Duodenal mucosa (tissue), 2 donors: ENCODE results near the gene TTC3.
A peak's percentile ranks its signal among the peaks of the same experiment; 100 is the strongest.
"Not testable (repeated sequence)": the region's sequence is repeated elsewhere in the genome, so short reads cannot be mapped to it uniquely, and the experiment has no call there.

ENCODE experiments used
- H3K27ac ChIP-seq: one replicate; pipeline ENCODE4 v1.7.0; 2013; ENCODE audit warnings: low read depth, low read length
- H3K27me3 ChIP-seq, 2 donors: one replicate each; pipeline ENCODE4 v1.7.0; 2013; ENCODE audit warnings: low read length in 2 of 2, control low read depth in 1 of 2; ENCODE audit not compliant: insufficient read depth in 2 of 2, control insufficient read depth in 1 of 2
- H3K36me3 ChIP-seq, 2 donors: one replicate each; pipeline ENCODE4 v1.7.0; 2013; ENCODE audit warnings: low read length in 2 of 2, control low read depth in 1 of 2; ENCODE audit not compliant: insufficient read depth in 2 of 2, control insufficient read depth in 1 of 2
- H3K4me1 ChIP-seq, 2 donors: one replicate each; pipeline ENCODE4 v1.7.0; 2013; ENCODE audit warnings: low read length in 2 of 2, control low read depth in 1 of 2; ENCODE audit not compliant: insufficient read depth in 2 of 2, control insufficient read depth in 1 of 2
- H3K4me3 ChIP-seq, 2 donors: one replicate each; pipeline ENCODE4 v1.7.0; 2013; ENCODE audit warnings: low read length in 2 of 2, low read depth in 1 of 2
- H3K9ac ChIP-seq, 2 donors: one replicate each; pipeline ENCODE4 v1.7.0; 2013; ENCODE audit warnings: low read length in 2 of 2, low read depth in 1 of 2
- H3K9me3 ChIP-seq, 2 donors: one replicate each; pipeline ENCODE4 v1.7.0; 2013; ENCODE audit warnings: low read length in 2 of 2, control low read depth in 1 of 2; ENCODE audit not compliant: control insufficient read depth in 1 of 2

Gene TTC3, protein sequence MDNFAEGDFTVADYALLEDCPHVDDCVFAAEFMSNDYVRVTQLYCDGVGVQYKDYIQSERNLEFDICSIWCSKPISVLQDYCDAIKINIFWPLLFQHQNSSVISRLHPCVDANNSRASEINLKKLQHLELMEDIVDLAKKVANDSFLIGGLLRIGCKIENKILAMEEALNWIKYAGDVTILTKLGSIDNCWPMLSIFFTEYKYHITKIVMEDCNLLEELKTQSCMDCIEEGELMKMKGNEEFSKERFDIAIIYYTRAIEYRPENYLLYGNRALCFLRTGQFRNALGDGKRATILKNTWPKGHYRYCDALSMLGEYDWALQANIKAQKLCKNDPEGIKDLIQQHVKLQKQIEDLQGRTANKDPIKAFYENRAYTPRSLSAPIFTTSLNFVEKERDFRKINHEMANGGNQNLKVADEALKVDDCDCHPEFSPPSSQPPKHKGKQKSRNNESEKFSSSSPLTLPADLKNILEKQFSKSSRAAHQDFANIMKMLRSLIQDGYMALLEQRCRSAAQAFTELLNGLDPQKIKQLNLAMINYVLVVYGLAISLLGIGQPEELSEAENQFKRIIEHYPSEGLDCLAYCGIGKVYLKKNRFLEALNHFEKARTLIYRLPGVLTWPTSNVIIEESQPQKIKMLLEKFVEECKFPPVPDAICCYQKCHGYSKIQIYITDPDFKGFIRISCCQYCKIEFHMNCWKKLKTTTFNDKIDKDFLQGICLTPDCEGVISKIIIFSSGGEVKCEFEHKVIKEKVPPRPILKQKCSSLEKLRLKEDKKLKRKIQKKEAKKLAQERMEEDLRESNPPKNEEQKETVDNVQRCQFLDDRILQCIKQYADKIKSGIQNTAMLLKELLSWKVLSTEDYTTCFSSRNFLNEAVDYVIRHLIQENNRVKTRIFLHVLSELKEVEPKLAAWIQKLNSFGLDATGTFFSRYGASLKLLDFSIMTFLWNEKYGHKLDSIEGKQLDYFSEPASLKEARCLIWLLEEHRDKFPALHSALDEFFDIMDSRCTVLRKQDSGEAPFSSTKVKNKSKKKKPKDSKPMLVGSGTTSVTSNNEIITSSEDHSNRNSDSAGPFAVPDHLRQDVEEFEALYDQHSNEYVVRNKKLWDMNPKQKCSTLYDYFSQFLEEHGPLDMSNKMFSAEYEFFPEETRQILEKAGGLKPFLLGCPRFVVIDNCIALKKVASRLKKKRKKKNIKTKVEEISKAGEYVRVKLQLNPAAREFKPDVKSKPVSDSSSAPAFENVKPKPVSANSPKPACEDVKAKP (N-terminal part only)

GRCh38 chr21:37072988-37073416 is at the start of gene TTC3, which contains the start of gene PIGP:
TSS of gene TTC3 (plus strand) at chr21:37073254. CDS start at chr21:37087258, 14,004 bp downstream.
TSS of gene PIGP (minus strand) at chr21:37073071. CDS start at chr21:37072515, 556 bp downstream.
- H3K36me3 ChIP-seq = peaks cover 5 to 6% of the 10 kb centered on the region in 2 donors
- H3K4me1 ChIP-seq = peaks cover 16 to 20% of the 10 kb centered on the region in 2 donors
- H3K27ac ChIP-seq = peak within 1 kb of the TSS; percentile 98
- peak within 1 kb of the TSS; percentile 95 to 98 for H3K9ac ChIP-seq
- H3K9me3 ChIP-seq = no peaks in the 10 kb centered on the region
- H3K4me3 ChIP-seq = peak within 1 kb of the TSS; percentile 97 to 99
- H3K27me3 ChIP-seq = no peaks in the 10 kb centered on the region

- no peaks in the 10 kb centered on the region for H3K36me3 ChIP-seq
- H3K27me3 ChIP-seq = no peaks in the 10 kb centered on the region
- no peaks in the 10 kb centered on the region for H3K4me1 ChIP-seq
- H3K9me3 ChIP-seq = no peaks in the 10 kb centered on the region
- H3K27ac ChIP-seq = no peak overlapping the region
- no peak overlapping the region for H3K9ac ChIP-seq
- no peak overlapping the region for H3K4me3 ChIP-seq
Measured at GRCh38 chr21:37026499-37026898, 46.6 kb upstream of the TTC3 start.

DNA sequence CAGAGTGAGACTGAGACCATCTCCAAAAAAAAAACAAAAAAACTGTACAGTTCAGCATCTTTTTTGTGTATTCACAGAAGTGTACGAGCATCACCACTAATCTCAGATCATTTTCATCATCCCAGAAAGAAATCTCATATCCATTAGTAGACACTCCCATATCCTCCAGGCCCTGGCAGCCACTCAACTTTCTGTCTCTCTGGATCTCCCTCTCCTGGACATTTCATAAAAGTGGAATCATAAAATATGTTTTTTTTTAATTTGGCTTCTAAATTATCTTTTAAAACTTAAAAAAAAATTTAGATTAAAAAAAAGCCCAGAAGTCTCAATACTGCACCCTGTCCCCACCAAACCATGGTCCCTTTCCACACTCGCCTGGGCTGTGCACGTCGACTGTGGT is 44.5 kb upstream of the TTC3 start:
- Histone ChIP-seq H3K9me3 (no peaks in the 10 kb centered on the region), H3K4me3 (no peak overlapping the region), H3K36me3 (no peaks in the 10 kb centered on the region), H3K4me1 (no peaks in the 10 kb centered on the region), H3K27me3 (no peaks in the 10 kb centered on the region), H3K27ac (no peak overlapping the region), H3K9ac (no peak overlapping the region)

- Histone ChIP-seq H3K9ac (no peak overlapping the region), H3K4me1 (no peaks in the 10 kb centered on the region), H3K27me3 (no peaks in the 10 kb centered on the region), H3K9me3 (no peaks in the 10 kb centered on the region), H3K27ac (no peak overlapping the region), H3K36me3 (no peaks in the 10 kb centered on the region), H3K4me3 (no peak overlapping the region)
Measured at GRCh38 chr21:37030864-37031263, 42.2 kb upstream of the TTC3 start.

GRCh38 chr21:37032293-37032692 is 40.8 kb upstream of the TTC3 start:
- H3K9ac ChIP-seq = no peak overlapping the region
- H3K4me1 ChIP-seq = no peaks in the 10 kb centered on the region
- H3K36me3 ChIP-seq = no peaks in the 10 kb centered on the region
- no peak overlapping the region for H3K27ac ChIP-seq
- no peaks in the 10 kb centered on the region for H3K9me3 ChIP-seq
- no peaks in the 10 kb centered on the region for H3K27me3 ChIP-seq
- H3K4me3 ChIP-seq = no peak overlapping the region

- Histone ChIP-seq H3K4me1 (no peaks in the 10 kb centered on the region), H3K27ac (no peak overlapping the region), H3K9ac (no peak overlapping the region), H3K27me3 (no peaks in the 10 kb centered on the region), H3K36me3 (no peaks in the 10 kb centered on the region), H3K4me3 (no peak overlapping the region), H3K9me3 (no peaks in the 10 kb centered on the region)
Measured at GRCh38 chr21:37032877-37033471, 40.1 kb upstream of the TTC3 start.

DNA sequence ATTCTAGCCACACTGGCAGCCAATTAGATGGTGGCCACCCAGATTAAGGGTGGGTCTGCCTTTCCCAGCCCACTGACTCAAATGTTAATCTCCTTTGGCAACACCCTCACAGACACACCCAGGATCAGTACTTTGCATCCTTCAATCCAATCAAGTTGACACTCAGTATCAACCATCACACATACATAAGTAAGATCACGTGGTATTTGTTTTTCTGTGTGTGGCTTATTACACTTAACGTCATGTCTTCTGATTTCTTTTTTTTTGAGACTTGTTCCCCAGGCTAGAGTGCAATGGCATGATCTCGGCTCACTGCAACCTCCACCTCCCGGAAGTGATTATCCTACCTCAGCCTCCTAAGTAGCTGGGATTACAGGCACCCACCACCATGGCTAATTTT is 38.7 kb upstream of the TTC3 start:
- not testable (repeated sequence) for H3K9ac ChIP-seq, H3K9me3 ChIP-seq, H3K27ac ChIP-seq, H3K36me3 ChIP-seq, H3K4me3 ChIP-seq, H3K4me1 ChIP-seq, H3K27me3 ChIP-seq

GRCh38 chr21:37036177-37036576 is 36.9 kb upstream of the TTC3 start:
- Histone ChIP-seq H3K4me3 (no peak overlapping the region), H3K4me1 (no peaks in the 10 kb centered on the region), H3K36me3 (no peaks in the 10 kb centered on the region), H3K27ac (no peak overlapping the region), H3K27me3 (no peaks in the 10 kb centered on the region), H3K9me3 (no peaks in the 10 kb centered on the region), H3K9ac (no peak overlapping the region)

GRCh38 chr21:37039411-37040075 is 33.5 kb upstream of the TTC3 start:
- H3K36me3 ChIP-seq = no peaks in the 10 kb centered on the region
- H3K4me1 ChIP-seq = no peaks in the 10 kb centered on the region
- H3K27ac ChIP-seq = no peak overlapping the region
- H3K9ac ChIP-seq = no peak overlapping the region
- no peak overlapping the region for H3K4me3 ChIP-seq
- no peaks in the 10 kb centered on the region for H3K27me3 ChIP-seq
- no peaks in the 10 kb centered on the region for H3K9me3 ChIP-seq
